Stimulated activated CD4-positive, alpha-beta T cell treated with anti-CD3 and anti-CD28 coated beads, TNF-alpha, amount 100 ng/mL, for 48 hours (primary cell): Measurements from ENCODE around the gene SLC12A1.

Source experiments
- DNase-seq, 3 donors: peaks; one replicate each; pipeline ENCODE4 v3.0.0-alpha.2; 2020; ENCODE audit warnings: low read depth in 3 of 3

The SLC12A1 gene

GRCh38 chr15:48205981-48206380 lies at the start of gene SLC12A1:
SLC12A1 (plus strand) TSS chr15:48206302; CDS start chr15:48207720, 1,418 bp downstream.
- DNase-seq: no peak

DNA sequence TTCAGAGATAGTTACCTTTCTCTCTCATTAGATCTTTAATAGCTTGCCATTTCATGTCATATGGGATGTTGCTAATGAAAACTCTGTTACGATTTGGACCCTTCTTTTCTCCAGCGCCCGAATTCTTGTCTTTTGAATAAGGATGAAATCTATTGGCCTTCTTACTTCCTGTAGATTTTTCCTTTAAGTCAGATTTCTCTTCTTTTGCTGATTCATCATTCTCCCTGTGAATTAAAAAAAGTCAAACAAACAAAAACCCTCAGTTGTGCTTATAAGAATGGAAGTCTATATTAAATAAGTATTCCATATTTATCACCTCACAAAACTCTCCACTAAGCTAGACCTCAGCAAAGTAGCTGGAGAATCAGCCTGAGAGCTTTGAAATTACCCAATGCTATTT lies 37.5 kb upstream of the SLC12A1 start:
- no peak for DNase-seq

GRCh38 chr15:48170981-48171380 lies 35.1 kb upstream of the SLC12A1 start:
- no peak for DNase-seq

DNA sequence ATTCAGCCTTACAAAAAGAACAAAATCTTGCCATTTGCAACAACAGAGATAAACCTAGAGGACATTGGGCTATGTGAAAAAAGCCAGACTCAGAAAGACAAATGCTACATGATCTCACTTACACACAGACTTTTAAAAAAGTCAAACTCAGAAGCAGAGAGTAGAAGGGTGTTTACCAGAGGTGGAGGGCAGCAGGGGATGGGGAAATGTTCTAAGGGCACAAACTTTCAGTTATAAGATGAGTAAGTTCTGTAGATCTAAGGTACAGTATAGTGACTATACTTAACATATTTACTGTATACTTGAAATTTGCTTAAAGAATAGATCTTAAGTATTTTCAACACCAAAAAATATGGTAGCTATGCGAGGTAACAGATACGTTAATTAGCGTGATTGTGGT lies 31.0 kb upstream of the SLC12A1 start:
- no peak for DNase-seq

DNA sequence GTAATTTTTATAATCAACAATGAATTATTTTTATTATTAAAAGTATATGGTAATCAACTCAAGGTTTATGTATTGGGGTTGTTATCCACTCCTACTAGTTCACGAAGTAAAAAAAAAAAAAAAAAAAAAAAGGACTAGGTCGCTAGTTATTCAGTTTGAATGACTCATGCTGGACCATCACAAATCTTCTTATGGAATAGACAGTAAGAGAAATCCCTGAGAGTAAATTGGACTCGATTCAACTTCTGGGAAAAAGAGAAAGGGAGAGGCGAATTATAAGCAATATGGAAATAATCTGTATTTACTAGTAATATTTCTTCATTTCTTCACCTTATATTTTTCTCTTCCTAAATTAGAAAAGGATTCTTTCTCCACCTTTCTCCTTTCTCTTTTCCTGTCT lies 30.0 kb upstream of the SLC12A1 start:
- DNase-seq: no peak

- no peak for DNase-seq
Observed at GRCh38 chr15:48176957-48177356, 29.1 kb upstream of the SLC12A1 start.

DNA sequence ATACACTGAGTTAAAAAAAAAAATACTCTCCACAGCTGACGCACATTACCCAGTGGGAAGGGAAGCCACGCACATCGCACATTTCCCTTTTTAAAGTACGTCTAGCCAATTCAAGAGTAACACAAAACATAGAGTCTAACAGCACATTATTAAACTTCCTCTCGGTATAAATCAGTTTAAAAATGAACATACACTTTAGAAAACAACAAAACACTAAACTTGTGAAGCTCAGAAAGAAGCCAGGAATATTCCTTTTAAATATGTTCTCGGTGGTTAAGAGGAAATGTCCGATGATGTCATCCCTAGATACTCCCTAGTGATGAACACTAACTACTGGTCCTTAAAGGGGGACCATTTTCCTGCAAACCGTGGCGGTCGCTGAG lies 28.7 kb upstream of the SLC12A1 start:
- peak in 1 of 3 donors; percentile 1 for DNase-seq

DNA sequence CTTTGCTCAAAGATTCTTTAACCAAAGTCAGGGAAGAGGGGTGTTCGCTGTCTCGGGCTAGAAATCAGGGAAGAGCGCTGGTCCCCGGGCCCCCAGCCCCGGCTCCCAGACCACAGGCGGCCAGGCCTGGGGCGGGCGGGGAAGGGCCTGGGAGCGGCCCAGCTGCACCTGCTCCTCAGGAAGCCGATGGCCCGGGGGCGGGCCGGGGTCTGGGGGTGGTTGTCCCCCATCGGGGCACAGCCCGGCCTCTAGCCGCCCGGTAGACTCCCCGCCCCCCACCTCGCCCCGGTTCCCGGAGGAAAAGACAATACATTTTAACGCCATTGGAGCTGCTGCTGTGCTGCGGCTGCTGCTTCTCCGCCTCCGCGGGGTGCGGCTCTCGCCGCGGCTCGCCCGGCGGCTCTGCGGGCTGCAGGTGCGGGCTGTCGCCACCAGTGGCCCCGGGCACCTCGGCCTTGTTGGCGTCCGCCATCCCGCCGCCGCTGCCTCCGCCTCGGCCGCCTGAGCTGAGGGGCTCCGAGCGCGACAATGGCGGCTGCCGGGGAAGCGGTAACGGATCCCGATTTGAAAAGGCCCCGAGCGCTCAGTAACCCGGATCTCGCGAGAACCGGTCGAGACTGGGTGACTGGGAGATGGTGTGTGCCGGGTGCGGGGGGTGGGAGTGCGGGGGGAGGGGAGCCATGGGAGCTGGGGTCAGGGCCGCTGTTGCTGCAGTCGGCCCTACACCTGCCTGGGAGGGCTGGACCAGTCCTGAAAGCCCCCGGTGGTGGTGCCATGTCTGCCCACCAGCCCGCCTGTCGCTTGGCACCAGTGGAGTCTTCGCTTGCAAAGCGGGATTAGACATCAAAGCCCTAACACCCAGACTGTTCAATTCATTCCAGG lies 28.1 kb upstream of the SLC12A1 start, which contains the start of gene MYEF2:
MYEF2 (minus strand) TSS at position 530 of the 882 bp plus-strand sequence; CDS start at position 472, 58 bp downstream.
- DNase-seq: peak; percentile 52 to 72 (median 60)

DNA sequence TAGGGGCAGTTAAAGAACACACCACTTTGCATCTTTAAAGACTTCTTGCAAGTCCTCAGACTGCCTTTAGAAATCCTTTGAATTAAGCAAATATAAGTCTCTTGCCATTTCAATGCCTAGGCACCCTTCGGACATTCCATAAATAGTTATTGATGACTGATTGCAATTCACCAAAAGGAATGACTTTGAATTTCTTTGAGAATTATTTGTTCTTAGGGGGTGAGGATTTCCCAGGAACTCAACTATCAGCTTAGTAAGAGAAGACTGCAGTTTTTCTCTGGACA lies 27.5 kb upstream of the SLC12A1 start:
- no peak for DNase-seq

GRCh38 chr15:48182749-48183148 lies 23.4 kb upstream of the SLC12A1 start:
- no peak for DNase-seq

DNA sequence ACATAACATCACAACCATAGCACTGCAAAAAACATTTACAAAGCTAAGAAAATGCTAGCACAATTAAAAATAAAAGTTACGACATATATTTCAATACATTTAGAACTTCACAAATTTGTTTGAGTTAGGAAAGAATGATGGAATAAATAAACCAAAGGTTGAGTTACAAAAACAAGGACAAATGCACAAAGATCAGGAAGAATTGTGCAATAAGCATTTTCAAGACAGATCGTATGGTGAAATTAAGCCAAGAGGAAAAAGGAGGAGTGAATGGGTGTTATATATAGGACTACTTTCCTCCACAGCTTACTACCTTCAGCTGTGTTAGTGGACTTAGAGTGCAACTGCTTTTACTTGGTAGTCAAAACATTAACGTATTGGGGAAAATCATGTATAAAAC lies 20.6 kb upstream of the SLC12A1 start:
- DNase-seq: no peak

DNA sequence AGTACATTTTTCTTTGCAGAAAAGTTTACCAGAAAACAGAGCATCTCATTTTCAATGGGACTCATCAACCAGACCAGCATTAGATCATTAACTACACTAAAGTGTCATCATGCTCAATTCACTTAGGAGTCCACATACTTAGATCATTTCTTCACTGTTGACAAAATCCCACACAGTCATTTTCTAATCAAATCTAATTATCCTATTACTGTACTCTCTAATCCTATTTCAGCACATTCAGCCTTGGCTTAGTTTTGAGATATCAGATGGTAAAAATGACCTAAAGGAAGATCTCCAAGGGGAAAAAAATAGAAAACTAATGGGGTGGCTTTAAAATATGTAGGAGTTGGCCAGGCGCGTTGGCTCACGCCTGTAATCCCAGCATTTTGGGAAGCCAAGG lies 19.8 kb upstream of the SLC12A1 start:
- no peak for DNase-seq

DNA sequence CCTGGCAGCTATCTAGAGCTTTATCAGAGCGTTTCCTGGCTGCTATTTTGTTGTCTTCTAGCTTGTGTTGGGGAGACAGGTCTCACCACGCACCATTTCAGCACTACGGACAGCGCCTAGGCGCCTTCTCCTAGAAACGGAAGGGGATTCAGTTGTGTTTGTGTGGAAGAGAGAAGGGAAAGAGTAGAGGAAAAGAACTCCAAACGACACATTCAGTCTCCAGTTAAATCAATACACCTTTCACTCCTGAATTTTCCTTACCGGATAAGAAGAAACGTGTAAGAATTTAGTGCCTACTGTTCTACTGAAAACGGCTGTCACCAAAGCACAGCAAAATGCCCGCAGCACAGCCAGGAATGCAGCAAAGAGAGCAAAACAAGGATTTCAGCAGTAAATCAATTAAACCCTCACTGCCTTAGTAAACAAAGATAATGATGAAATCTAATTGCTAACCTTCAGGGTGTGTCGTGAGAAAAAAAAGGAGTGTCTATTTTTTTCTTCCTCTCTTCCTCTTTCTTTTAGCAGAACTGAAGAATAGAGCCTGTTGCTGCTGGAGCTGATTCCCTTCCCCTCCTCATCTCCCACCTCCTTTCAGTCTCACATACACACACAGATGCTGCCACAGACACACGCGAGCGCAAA lies 15.0 kb upstream of the SLC12A1 start:
- DNase-seq: peak in 1 of 3 donors; percentile 29

GRCh38 chr15:48191574-48192225 lies 14.4 kb upstream of the SLC12A1 start, which contains the start of gene CTXN2:
CTXN2 (plus strand) TSS chr15:48191665; CDS start chr15:48201301, 9,636 bp downstream.
- DNase-seq: no peak

- DNase-seq: no peak
Observed at GRCh38 chr15:48202068-48202467, 4.0 kb upstream of the SLC12A1 start.

DNA sequence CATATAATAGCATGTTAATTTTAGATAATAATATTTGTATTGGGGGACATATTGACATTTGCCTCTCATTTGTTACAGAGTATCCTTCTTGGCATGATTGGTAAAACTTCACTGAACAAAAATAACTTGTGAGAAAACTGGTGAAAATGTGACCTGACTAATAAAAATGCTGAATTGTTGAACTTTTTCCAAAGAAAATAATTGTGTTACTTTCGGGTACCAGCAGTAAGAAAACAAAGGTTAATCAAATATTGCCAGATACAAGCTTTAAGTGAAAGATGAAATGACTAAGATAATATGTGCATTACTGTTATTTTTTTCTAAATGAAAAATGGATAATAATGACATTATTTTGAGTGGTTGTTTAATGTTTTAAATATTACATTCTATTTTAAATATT lies 15.2 kb downstream of the SLC12A1 start:
- no peak for DNase-seq

DNA sequence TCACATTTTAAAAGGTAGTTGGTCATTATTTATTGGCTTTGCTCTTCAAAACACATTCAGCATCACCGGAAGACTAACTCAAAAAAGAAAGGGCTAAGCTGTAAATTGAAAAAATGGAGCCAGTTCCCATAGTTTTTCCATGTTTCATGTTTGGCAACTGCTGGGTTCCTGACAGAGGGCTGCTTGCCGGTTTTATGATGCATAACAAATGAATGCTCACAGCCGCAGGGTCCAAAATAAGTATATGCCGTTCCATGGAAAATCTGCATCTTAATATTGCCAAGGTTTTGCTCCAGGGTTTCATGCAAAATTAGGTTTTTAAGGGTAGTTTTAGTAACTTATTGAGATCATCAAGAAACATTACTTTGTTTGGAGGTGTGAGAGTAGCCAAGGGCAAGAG lies 15.8 kb downstream of the SLC12A1 start:
- DNase-seq: no peak

DNA sequence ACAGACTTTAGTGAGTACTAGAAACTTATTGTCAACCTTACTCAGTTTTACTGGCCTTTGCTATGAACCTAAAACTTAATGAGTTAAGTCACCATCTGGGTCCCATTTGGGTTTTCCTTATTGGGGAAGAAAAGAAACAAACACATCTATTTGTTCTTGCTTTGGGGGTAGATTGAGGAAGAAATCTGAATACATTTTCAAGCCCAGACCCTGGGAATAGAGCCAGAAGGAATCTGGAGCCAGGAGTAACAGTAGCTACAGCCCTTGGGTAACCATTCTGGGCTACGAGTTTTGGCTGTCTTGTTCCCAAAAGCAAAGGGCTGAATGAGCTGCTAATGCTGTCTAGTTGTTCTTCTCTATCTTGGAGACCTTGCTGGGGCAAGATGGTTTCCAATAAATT lies 16.5 kb downstream of the SLC12A1 start:
- DNase-seq: no peak

DNA sequence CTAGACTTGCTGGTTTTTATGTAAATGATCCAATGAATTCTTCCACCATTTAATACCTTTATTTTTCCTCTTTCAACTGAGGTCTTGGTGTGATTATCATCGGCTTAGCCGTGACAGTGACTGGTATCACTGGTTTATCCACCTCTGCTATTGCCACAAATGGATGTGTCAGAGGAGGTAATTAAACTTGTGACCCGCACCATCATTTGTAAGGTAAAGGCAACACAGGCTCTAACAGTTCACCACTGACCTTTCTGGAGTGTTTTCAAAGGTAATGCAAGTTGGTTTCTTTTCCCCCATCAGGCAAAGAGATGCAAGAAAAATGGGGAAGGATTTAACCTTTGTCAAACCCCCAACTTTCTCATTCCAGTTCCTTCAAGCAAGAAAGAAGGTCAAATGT lies 19.7 kb downstream of the SLC12A1 start:
- DNase-seq: no peak

DNA sequence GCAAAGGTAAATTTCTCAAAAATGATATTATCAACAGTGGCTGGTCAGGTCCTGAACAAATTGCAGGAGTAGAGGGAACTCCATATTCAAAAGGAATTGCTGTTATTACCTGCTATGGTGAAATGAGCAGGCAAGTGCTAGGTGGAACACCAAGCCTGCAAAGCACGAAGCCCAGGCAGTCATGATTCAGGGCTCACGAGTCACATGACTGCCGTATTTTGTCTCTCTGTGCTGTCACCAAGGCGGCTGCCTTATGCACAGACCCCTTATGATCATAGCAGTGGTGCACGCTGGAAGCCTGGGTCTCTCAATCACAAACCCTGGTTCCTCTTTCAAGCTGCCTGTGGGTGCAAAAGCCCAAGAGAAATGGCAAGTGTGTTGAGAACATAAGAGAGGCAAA lies 24.4 kb downstream of the SLC12A1 start:
- DNase-seq: no peak

DNA sequence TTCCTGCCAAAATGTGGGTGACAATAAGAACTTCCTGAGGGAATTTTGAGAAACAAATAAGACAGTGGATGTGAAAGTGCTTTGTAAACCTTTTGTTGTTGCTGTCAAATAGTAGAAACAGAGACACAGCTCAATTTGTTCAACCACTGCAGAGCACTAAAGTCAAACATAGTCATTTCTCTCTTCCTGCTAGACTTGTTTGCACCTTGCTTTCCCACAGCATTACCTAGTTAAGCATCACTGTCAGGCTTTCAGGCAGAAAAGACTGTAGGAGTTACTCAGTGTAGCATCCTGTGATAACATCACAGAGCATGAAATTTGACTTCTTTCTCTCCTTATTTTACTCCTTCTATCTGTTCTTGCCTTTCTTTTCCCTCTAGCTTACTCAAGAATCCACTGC lies 27.1 kb downstream of the SLC12A1 start:
- no peak for DNase-seq

- no peak for DNase-seq
Observed at GRCh38 chr15:48239334-48239733, 33.2 kb downstream of the SLC12A1 start.

DNA sequence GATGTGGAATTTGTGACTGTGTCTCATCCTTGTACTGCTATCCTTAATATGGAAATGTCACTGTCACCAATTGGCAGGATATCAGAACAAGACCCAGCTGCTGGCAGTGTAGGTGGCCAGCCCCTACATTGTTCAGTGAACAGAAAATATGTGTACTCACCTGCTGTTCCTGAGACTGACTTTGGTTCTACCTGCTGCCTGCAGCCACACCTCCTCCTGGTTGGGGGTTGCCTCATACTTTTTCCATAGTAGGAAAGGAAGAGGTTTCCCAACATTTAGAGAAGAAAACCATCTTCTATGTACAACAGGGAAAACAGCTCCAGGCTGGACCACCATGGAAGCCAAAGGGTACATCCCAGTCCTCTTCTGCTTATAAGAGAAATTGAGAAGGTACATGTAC lies 35.9 kb downstream of the SLC12A1 start:
- DNase-seq: no peak
